ENCODE measurements around the gene ASTN2. TPM values are rescaled to one million over a fixed set of nuclear protein-coding genes. Genes with fewer than 3 reads are reported as not detected.

The ASTN2 gene
- total and polyA plus RNA-seq, 2 experiments from 2014 or later, result 7.0 to 24.6 TPM

- Mint-ChIP-seq H3K4me1 (peaks cover 26% of the 10 kb centered on the region), H3K4me3 (no peak overlapping the region), H3K36me3 (ENCODE audit: low read depth) (peaks cover 5% of the 10 kb centered on the region; the same call in 1 of the 3 replicates), H3K27me3 (ENCODE audit: insufficient read depth, low read depth, poor library complexity) (peaks cover 5% of the 10 kb centered on the region), H3K27ac (no peak overlapping the region), H3K9me3 (peaks cover 10% of the 10 kb centered on the region; the same call in 2 of the 3 replicates)
- Histone ChIP-seq H3K4me3 (no peak overlapping the region), H3F3A (replicated peaks; ENCODE audit: low read depth) (no peaks in the 10 kb centered on the region), H3K36me3 (ENCODE audit: insufficient read depth) (no peaks in the 10 kb centered on the region), H2AFZ (no peak overlapping the region), H3K27me3 (ENCODE audit: insufficient read depth) (no peaks in the 10 kb centered on the region), H4K20me1 (replicated peaks; ENCODE audit: insufficient read depth) (no peaks in the 10 kb centered on the region), H3K79me2 (replicated peaks; ENCODE audit: insufficient read depth) (no peaks in the 10 kb centered on the region), H3K4me1 (ENCODE audit: insufficient read depth) (peaks cover 10% of the 10 kb centered on the region), H3K4me2 (no peak overlapping the region), H3K27ac (ENCODE audit: low read depth) (0 out of 2 replicates have a peak overlapping the region, but pooled peaks have one; percentile 3), H3K9me2 (ENCODE audit: insufficient read depth) (no peaks in the 10 kb centered on the region)
- no peak for TF ChIP-seq EZH2phosphoT487 (IDR thresholded peaks at IDR 0.05; ENCODE audit: unreplicated experiment)
- no peak for TF ChIP-seq ZNF114 (CRISPR knock-in tag; IDR thresholded peaks at IDR 0.05)
- no peak for TF ChIP-seq ETS1 (IDR thresholded peaks at IDR 0.05)
- no peak for TF ChIP-seq POLR2AphosphoS5 (IDR thresholded peaks at IDR 0.05; ENCODE audit: low read depth)
- no peak for TF ChIP-seq JUNB (IDR thresholded peaks at IDR 0.05; ENCODE audit: unreplicated experiment)
- TF ChIP-seq ZNF462 (CRISPR knock-in tag; IDR thresholded peaks at IDR 0.05), result no peak
- ATAC-seq (no peak), DNase-seq (ENCODE audit: low spot score) (no peak)
Measured at GRCh38 chr9:116901260-116901659, 513.6 kb downstream of the ASTN2 start.

All from GM23338 (cell line).